IPS DF 6.9 (cell line): ENCODE results near the gene TRAPPC2L.
"Not testable (repeated sequence)": the region's sequence is repeated elsewhere in the genome, so short reads cannot be mapped to it uniquely, and the experiment has no call there.

ENCODE experiments used
- DNase-seq: peaks from one replicate; pipeline ENCODE4 v3.0.0-alpha.2; 2013; ENCODE audit warnings: low read depth, low spot score
- H3K27ac ChIP-seq: one replicate; pipeline ENCODE4 v1.5.1; 2013; ENCODE audit warnings: low read length, control low read depth
- H3K27me3 ChIP-seq: 2 replicates; pipeline ENCODE4 v1.6.1; 2013; ENCODE audit warnings: mild to moderate bottlenecking, low read length; ENCODE audit not compliant: control insufficient read depth, insufficient read depth
- H3K36me3 ChIP-seq: 2 replicates; pipeline ENCODE4 v1.6.1; 2013; ENCODE audit warnings: low read length; ENCODE audit not compliant: control insufficient read depth, insufficient read depth
- H3K4me1 ChIP-seq: 2 replicates; pipeline ENCODE4 v1.6.1; 2013; ENCODE audit warnings: low read length; ENCODE audit not compliant: control insufficient read depth, insufficient read depth
- H3K4me3 ChIP-seq: 2 replicates; pipeline ENCODE4 v1.5.1; 2013; ENCODE audit warnings: mild to moderate bottlenecking, low read length
- H3K9me3 ChIP-seq: 2 replicates; pipeline ENCODE4 v1.6.1; 2013; ENCODE audit warnings: low read length, inconsistent platforms; ENCODE audit not compliant: control insufficient read depth, insufficient read depth
- WGBS: extraction: QIAGEN DNeasy Blood & Tissue Kit; methylation state at CpG from one replicate; pipeline ENCODE4 v1.1.7; 2013; ENCODE audit warnings: mixed read lengths, missing lambda C conversion rate; ENCODE audit not compliant: insufficient read length, insufficient coverage; 5-methylcytosine and 5-hydroxymethylcytosine counted together

Gene TRAPPC2L

DNA sequence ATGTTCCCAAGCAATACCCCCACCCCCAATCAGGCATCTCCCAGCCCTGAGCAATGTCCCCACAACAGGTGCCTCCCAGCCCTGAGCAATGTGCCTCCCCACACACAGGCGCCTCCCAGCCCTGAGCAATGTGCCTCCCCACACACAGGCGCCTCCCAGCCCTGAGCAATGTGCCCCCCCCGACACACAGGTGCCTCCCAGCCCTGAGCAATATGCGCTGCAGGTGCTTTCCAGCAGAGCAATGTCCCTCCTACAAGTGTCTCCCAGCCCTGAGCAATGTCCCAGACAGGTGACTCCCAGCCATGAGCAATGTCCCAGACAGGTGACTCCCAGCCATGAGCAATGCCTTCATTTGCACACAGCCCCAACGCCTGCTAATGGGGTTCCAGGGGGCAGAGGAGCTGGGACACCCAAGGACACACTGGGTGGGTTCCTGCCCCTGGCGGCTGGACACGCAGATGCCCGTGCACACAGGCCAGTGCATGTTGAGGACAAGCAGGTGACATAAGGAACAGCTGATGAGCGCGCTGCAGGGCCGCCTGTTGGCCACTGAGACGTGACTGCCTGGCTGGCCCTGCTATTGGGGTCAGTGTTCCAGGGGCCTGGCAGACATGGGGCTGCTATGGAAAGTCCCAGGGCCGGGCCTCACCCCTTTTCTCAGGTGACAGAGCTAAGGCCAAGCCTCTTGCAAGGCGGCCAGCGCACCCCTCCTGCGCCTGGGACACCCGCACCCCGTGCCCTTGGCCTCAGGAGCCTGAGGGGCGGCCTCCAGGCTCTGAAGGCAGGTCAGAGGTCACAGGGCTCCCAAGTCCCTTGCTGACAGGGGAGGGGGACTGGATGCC, 36.4 kb downstream of the TRAPPC2L start:
- no CpG with 5 or more reads among the region's 19 CpGs for WGBS
- no peaks in the 10 kb centered on the region; the same call in 1 of the 2 replicates for H3K36me3 ChIP-seq
- DNase-seq, result no peak
- H3K9me3 ChIP-seq, result no peaks in the 10 kb centered on the region
- H3K27ac ChIP-seq, result no peak overlapping the region
- H3K27me3 ChIP-seq, result no peaks in the 10 kb centered on the region
- H3K4me3 ChIP-seq, result no peak overlapping the region
- H3K4me1 ChIP-seq, result no peaks in the 10 kb centered on the region

GRCh38 chr16:88894266-88894665, 37.3 kb downstream of the TRAPPC2L start:
- not testable (repeated sequence) for H3K36me3 ChIP-seq, H3K4me1 ChIP-seq, H3K4me3 ChIP-seq, H3K27me3 ChIP-seq, DNase-seq, H3K9me3 ChIP-seq, H3K27ac ChIP-seq
- no CpG with 5 or more reads among the region's 6 CpGs for WGBS

DNA sequence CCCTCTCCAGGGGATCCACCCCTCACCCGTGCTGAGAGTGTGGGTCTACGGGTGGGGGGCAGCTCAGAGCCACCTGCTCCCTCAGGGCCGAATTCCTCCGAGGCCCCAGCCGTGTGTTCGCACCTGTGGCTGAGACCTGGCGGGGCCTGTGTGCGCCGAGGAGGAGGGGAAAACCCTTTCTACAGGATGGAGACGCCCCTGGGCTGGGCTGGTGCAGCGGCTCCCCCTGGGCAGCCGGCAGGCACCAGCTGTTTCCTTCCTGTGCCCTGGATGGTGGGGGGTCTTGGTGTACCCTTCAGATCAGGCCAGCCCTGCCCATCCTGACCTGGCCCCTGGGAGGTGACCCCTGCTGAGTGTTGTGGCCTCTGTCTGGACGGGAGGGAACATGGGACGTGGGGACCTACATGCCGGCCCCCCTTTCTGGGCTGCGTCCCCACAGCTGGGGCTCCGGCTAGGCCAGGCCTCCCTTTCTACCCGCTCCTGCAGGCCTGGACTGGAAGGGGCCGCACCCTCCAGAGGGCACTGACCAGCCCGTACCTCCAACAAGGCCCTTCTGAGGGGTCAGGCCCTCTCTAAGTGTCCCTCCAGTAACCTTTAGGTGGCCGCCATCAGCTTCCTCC, 37.9 kb downstream of the TRAPPC2L start:
- H3K4me3 ChIP-seq, result no peak overlapping the region
- no peaks in the 10 kb centered on the region for H3K4me1 ChIP-seq
- no peak for DNase-seq
- H3K27me3 ChIP-seq, result no peaks in the 10 kb centered on the region
- H3K9me3 ChIP-seq, result no peaks in the 10 kb centered on the region
- no peaks in the 10 kb centered on the region; the same call in 1 of the 2 replicates for H3K36me3 ChIP-seq
- no CpG with 5 or more reads among the region's 21 CpGs for WGBS
- no peak overlapping the region for H3K27ac ChIP-seq

DNA sequence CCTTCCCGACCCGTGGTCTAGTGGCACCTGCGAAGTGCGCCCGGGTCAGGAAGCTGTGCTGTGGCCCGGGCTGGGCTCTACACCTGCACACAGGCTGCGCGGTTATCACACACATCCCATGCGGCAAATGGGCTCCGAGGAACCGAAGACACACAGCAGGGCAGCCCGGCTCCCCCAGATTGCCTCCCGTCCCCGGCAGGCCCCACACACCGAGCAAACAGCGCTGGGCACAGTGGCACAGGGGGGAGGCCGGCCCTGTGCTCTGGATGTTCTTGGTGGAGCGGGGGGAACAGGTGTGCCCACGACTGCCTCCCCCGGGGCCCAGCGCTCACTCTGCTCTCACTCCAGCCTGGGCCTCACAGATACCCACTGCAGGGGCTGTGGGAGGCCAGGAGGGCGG, 38.4 kb downstream of the TRAPPC2L start:
- Histone ChIP-seq H3K27me3 (no peaks in the 10 kb centered on the region), H3K4me1 (no peaks in the 10 kb centered on the region), H3K27ac (no peak overlapping the region), H3K4me3 (no peak overlapping the region), H3K36me3 (no peaks in the 10 kb centered on the region; the same call in 1 of the 2 replicates), H3K9me3 (no peaks in the 10 kb centered on the region)
- no CpG with 5 or more reads among the region's 22 CpGs for WGBS
- no peak for DNase-seq

DNA sequence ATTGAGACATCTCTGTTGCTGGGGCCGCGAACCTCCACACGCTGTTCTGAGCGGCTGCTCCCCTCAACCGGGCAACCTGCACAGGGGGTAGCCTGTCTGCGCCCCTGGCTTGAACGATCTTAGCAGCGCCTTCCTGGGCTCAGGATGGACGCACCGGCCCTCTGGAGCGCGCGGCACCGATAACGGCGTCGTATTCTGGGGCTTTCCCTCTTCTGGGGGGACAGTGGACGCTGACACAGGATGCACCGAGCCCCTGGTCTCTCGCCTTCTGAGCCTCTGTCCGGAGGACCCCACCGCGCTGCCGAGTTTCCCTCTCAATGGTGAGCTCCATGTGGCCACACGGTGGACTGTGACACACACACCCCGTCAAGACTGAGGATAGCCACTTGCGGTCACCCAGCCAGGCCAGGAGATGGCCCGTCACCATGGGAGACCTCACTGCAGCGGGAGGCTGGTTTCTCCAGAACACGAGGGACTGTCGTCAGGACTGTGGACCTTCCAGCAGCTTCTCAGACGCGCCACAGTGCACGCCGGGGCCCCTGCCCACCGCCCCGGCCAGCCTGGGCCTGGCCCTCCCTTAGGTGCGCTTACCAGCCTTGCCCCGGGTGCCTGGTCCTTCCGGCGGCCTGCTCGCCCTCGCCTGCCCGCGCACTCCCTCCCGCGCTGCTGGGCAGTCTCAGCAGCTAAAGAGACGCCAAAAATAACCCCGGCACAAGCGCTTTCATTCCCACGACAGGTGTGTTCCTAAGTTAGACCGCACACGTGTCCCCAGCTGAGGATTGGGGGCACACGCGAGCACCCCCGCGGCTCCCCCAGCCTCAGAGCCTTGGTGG, 39.5 kb downstream of the TRAPPC2L start:
- H3K27me3 ChIP-seq, result no peaks in the 10 kb centered on the region
- H3K4me3 ChIP-seq, result no peak overlapping the region
- no peak overlapping the region for H3K27ac ChIP-seq
- H3K36me3 ChIP-seq, result no peaks in the 10 kb centered on the region
- no peaks in the 10 kb centered on the region for H3K4me1 ChIP-seq
- no peak for DNase-seq
- WGBS, result no CpG with 5 or more reads among the region's 57 CpGs
- no peaks in the 10 kb centered on the region for H3K9me3 ChIP-seq

GRCh38 chr16:88897696-88898425, 40.9 kb downstream of the TRAPPC2L start:
- no peaks in the 10 kb centered on the region for H3K9me3 ChIP-seq
- H3K4me1 ChIP-seq, result peaks cover 1% of the 10 kb centered on the region; the same call in 1 of the 2 replicates
- no peak overlapping the region for H3K4me3 ChIP-seq
- no peak overlapping the region for H3K27ac ChIP-seq
- no peaks in the 10 kb centered on the region for H3K27me3 ChIP-seq
- WGBS, result no CpG with 5 or more reads among the region's 34 CpGs
- H3K36me3 ChIP-seq, result no peaks in the 10 kb centered on the region
- DNase-seq, result no peak

GRCh38 chr16:88899901-88900661, 43.2 kb downstream of the TRAPPC2L start:
- Histone ChIP-seq H3K4me1 (peaks cover 2% of the 10 kb centered on the region), H3K27ac (no peak overlapping the region), H3K27me3 (no peaks in the 10 kb centered on the region), H3K9me3 (no peaks in the 10 kb centered on the region), H3K36me3 (no peaks in the 10 kb centered on the region), H3K4me3 (no peak overlapping the region)
- no CpG with 5 or more reads among the region's 41 CpGs for WGBS
- DNase-seq, result no peak

- peaks cover 6% of the 10 kb centered on the region for H3K4me1 ChIP-seq
- H3K27ac ChIP-seq, result no peak overlapping the region
- no CpG with 5 or more reads among the region's 12 CpGs for WGBS
- no peak overlapping the region for H3K4me3 ChIP-seq
- no peaks in the 10 kb centered on the region for H3K27me3 ChIP-seq
- DNase-seq, result no peak
- H3K36me3 ChIP-seq, result no peaks in the 10 kb centered on the region
- no peaks in the 10 kb centered on the region for H3K9me3 ChIP-seq
Measured at GRCh38 chr16:88900662-88901052, 43.7 kb downstream of the TRAPPC2L start.

DNA sequence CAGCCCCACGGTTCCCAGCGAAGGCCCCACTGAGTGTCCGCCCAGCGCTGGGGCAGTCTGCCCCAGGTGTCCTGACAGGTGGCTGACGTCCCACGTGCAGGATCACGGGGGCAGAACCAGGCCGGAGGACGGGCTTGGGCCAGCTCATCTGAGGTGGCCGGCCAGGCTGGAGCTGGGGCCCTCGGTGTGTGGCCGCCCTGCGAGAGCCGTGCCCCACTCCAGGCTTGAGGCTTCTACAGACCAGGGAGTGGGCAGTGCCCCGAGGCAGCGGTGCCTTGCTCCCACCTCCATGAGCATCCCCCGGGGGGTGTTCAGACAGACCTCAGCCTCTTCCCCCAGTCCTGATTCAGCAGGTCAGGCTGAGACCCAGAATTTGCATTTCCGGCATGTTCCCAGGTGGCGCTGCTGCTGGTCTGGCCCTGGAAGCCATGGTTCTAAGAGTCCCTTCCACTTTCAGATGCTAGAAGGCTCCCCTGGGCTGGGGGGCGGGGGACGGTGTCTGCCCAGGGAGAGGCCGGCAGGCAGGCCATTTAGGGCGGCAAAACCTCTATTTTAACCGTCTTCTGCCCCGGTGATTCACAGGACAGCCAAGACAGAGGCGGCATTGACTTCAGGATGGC, 44.9 kb downstream of the TRAPPC2L start:
- no peak for DNase-seq
- peaks cover 7% of the 10 kb centered on the region for H3K4me1 ChIP-seq
- no peak overlapping the region for H3K4me3 ChIP-seq
- no peaks in the 10 kb centered on the region for H3K27me3 ChIP-seq
- H3K9me3 ChIP-seq, result no peaks in the 10 kb centered on the region
- no peak overlapping the region for H3K27ac ChIP-seq
- H3K36me3 ChIP-seq, result no peaks in the 10 kb centered on the region
- WGBS, result no CpG with 5 or more reads among the region's 26 CpGs
